ENCODE measurements around the gene SLC9C2.

The SLC9C2 gene

DNA sequence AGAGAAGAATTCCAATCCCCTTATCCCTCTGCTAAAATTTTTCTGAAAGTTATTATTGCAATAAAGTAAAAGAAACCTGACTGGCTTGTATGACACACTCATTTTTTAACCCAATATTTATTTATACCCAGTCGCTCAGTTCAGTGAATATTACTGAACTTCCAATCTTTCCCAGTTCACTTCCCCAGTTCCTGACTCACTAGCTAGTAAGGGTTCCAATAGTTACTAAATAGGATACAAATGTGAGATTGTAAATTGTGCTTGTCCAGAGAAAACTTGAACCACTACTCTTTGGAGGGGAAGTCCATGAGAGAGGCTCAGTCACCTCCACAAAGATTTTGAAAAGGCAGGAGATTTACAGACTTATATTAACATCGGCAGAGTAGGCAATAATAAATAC lies 94.3 kb downstream of the SLC9C2 start:
- H3K36me3 ChIP-seq (ENCODE audit: insufficient read depth): no peaks in the 10 kb centered on the region
- H2AFZ ChIP-seq (ENCODE audit: low read depth): no peak overlapping the region
- no peaks in the 10 kb centered on the region for H4K20me1 ChIP-seq (ENCODE audit: insufficient read depth)
- no peaks in the 10 kb centered on the region for H3K27me3 ChIP-seq (ENCODE audit: insufficient read depth, low read depth)
- H3K4me1 ChIP-seq (ENCODE audit: low read depth, poor library complexity, severe bottlenecking): no peaks in the 10 kb centered on the region
- no peaks in the 10 kb centered on the region for H3K79me2 ChIP-seq (ENCODE audit: insufficient read depth, low read depth)
- no peak overlapping the region for H3K27ac ChIP-seq
- no peak overlapping the region for H3K9ac ChIP-seq
- no peak overlapping the region for H3K4me2 ChIP-seq
- TF ChIP-seq, protein P1, sequence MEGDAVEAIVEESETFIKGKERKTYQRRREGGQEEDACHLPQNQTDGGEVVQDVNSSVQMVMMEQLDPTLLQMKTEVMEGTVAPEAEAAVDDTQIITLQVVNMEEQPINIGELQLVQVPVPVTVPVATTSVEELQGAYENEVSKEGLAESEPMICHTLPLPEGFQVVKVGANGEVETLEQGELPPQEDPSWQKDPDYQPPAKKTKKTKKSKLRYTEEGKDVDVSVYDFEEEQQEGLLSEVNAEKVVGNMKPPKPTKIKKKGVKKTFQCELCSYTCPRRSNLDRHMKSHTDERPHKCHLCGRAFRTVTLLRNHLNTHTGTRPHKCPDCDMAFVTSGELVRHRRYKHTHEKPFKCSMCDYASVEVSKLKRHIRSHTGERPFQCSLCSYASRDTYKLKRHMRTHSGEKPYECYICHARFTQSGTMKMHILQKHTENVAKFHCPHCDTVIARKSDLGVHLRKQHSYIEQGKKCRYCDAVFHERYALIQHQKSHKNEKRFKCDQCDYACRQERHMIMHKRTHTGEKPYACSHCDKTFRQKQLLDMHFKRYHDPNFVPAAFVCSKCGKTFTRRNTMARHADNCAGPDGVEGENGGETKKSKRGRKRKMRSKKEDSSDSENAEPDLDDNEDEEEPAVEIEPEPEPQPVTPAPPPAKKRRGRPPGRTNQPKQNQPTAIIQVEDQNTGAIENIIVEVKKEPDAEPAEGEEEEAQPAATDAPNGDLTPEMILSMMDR (conservative IDR thresholded peaks at IDR 0.05; ENCODE audit: low read depth, low read length): no peak
- no peak overlapping the region for H3K4me3 ChIP-seq (IDR thresholded peaks at IDR 0.05; ENCODE audit: insufficient read depth, low read depth, low read length)

DNA sequence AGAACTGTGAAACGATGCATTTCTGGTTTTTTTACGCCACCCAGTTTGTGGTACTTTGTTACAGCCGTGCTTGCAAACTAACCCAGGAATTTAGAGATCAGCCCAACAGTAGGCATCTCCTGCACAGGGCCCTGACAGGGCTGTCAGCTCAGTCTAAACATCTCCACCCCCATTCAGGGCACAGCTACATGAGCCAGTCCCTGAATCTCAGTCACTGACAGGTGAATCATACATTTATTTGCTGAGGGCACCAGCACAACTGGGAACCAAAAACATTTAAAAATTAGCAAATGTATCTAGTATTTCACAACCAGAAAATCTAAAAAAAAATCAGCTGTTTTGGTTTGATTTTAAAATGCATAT lies 95.0 kb downstream of the SLC9C2 start:
- Histone ChIP-seq H3K27me3 (ENCODE audit: insufficient read depth, low read depth) (no peaks in the 10 kb centered on the region), H3K9ac (no peak overlapping the region), H3K4me3 (IDR thresholded peaks at IDR 0.05; ENCODE audit: insufficient read depth, low read depth, low read length) (no peak overlapping the region), H3K36me3 (ENCODE audit: insufficient read depth) (no peaks in the 10 kb centered on the region), H3K79me2 (ENCODE audit: insufficient read depth, low read depth) (no peaks in the 10 kb centered on the region), H3K4me1 (ENCODE audit: low read depth, poor library complexity, severe bottlenecking) (no peaks in the 10 kb centered on the region), H3K4me2 (no peak overlapping the region), H2AFZ (ENCODE audit: low read depth) (no peak overlapping the region), H3K27ac (no peak overlapping the region), H4K20me1 (ENCODE audit: insufficient read depth) (no peaks in the 10 kb centered on the region)
- TF ChIP-seq, protein P1 (conservative IDR thresholded peaks at IDR 0.05; ENCODE audit: low read depth, low read length): no peak

DNA sequence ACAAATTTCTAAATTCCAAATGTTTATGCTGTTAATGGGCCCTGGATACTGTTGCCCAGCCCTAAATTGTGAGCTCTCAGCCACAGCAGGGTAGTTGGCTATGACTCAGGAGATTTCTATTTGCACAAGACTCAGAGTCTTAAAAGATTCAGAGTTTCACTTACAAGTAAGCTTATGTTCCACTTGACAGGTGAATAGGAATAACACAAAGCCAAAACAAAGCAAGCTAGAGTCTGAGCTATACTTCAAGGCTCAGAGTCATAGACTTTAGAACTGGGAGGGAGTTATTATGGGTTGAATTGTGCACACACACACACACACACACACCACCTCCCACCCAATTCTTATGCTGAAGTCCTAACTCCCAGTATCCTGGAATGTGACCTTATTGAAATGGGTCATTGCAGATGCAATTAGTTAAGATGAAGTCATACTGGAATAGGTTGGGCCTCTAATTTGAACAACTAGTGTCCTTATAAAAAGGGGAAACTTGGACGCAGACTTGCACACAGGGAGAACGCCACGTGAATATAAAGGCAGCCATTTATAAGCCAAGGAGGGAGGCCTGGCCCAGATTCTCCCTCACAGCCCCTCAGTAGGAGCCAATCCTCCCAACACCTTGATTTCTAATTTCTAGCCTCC lies 95.5 kb downstream of the SLC9C2 start:
- TF ChIP-seq, protein P1 (conservative IDR thresholded peaks at IDR 0.05; ENCODE audit: low read depth, low read length): no peak
- H3K9ac ChIP-seq: no peak overlapping the region
- H3K4me3 ChIP-seq (IDR thresholded peaks at IDR 0.05; ENCODE audit: insufficient read depth, low read depth, low read length): no peak overlapping the region
- H3K4me2 ChIP-seq: no peak overlapping the region
- H4K20me1 ChIP-seq (ENCODE audit: insufficient read depth): no peaks in the 10 kb centered on the region
- H2AFZ ChIP-seq (ENCODE audit: low read depth): no peak overlapping the region
- H3K27me3 ChIP-seq (ENCODE audit: insufficient read depth, low read depth): no peaks in the 10 kb centered on the region
- H3K4me1 ChIP-seq (ENCODE audit: low read depth, poor library complexity, severe bottlenecking): no peaks in the 10 kb centered on the region
- no peak overlapping the region for H3K27ac ChIP-seq
- H3K79me2 ChIP-seq (ENCODE audit: insufficient read depth, low read depth): no peaks in the 10 kb centered on the region
- no peaks in the 10 kb centered on the region for H3K36me3 ChIP-seq (ENCODE audit: insufficient read depth)

DNA sequence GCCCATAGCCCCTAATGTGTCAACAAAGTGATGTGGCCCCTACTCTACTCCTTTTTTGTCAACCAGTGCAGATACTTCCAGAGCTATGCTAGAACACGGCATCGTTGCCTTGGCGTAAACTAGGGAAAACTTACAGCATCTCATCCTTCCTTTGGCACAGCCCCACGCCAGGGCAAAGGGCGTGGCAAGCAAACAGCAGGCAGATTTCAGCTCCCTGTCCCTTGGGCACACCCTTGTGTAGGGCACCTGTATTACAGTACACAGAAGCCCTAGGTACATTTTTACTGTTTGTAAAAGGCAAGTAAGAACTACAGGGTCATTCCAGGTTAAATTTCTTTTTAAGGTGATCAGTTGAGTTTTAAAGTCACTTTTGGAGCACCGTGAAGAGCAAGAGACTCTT lies 96.4 kb downstream of the SLC9C2 start:
- Histone ChIP-seq H3K9ac (no peak overlapping the region), H2AFZ (ENCODE audit: low read depth) (no peak overlapping the region)

More for the DNA sequence above, 96.4 kb downstream of the SLC9C2 start:
- Histone ChIP-seq H3K4me1 (ENCODE audit: low read depth, poor library complexity, severe bottlenecking) (no peaks in the 10 kb centered on the region), H3K27ac (no peak overlapping the region), H4K20me1 (ENCODE audit: insufficient read depth) (no peaks in the 10 kb centered on the region), H3K79me2 (ENCODE audit: insufficient read depth, low read depth) (no peaks in the 10 kb centered on the region), H3K4me3 (IDR thresholded peaks at IDR 0.05; ENCODE audit: insufficient read depth, low read depth, low read length) (no peak overlapping the region), H3K4me2 (no peak overlapping the region), H3K36me3 (ENCODE audit: insufficient read depth) (no peaks in the 10 kb centered on the region), H3K27me3 (ENCODE audit: insufficient read depth, low read depth) (no peaks in the 10 kb centered on the region)
- TF ChIP-seq, protein P1 (conservative IDR thresholded peaks at IDR 0.05; ENCODE audit: low read depth, low read length): 0 out of 2 replicates have a peak, but pooled peaks have one; percentile 16

All from KMS-11 (cell line).